Fibroblast of lung (primary cell): ENCODE data around the gene GJB5.

Source experiments
- EZH2 ChIP-seq: IDR thresholded peaks from 2 replicates; pipeline ENCODE4 v1.5.1; 2012; ENCODE audit warnings: low read length, control low read depth, mild to moderate bottlenecking; ENCODE audit errors: missing control alignments
- TF ChIP-seq, protein P1 (sequence below), 2 donors: IDR thresholded peaks in 1 of 2; conservative IDR thresholded peaks in 1 of 2; 1 replicate in 1 of 2; 2 replicates in 1 of 2; pipeline ENCODE4 v1.5.1; 2011 to 2012; ENCODE audit warnings: low read length in 2 of 2, control low read depth in 1 of 2, inconsistent platforms in 1 of 2, low read depth in 1 of 2, mild to moderate bottlenecking in 1 of 2

DNA sequence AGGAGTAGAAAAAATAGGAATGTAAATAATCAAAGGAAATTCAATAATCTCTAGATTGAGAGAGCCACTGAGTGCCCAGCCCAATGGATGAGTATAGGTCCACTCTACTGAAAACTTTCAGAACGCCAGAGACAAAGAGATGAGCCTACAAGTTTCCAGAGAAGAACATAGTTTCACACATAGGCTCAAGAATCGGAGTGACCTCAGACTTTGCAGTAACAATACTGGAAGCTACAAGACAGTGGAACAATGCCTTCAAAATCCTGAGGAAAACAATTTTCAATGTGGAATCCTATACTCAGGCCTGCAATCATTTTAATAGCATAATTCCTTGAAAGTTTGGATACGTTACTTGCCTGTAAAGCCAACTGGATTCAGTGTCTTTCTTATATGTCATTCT, 48.9 kb downstream of the GJB5 start:
- TF ChIP-seq, protein P1, sequence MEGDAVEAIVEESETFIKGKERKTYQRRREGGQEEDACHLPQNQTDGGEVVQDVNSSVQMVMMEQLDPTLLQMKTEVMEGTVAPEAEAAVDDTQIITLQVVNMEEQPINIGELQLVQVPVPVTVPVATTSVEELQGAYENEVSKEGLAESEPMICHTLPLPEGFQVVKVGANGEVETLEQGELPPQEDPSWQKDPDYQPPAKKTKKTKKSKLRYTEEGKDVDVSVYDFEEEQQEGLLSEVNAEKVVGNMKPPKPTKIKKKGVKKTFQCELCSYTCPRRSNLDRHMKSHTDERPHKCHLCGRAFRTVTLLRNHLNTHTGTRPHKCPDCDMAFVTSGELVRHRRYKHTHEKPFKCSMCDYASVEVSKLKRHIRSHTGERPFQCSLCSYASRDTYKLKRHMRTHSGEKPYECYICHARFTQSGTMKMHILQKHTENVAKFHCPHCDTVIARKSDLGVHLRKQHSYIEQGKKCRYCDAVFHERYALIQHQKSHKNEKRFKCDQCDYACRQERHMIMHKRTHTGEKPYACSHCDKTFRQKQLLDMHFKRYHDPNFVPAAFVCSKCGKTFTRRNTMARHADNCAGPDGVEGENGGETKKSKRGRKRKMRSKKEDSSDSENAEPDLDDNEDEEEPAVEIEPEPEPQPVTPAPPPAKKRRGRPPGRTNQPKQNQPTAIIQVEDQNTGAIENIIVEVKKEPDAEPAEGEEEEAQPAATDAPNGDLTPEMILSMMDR (conservative IDR thresholded peaks at IDR 0.05 in 1 of 2, IDR thresholded peaks at IDR 0.05 in 1 of 2; ENCODE audit: low read depth in 1 of 2, low read length in 2 of 2): no peak
- TF ChIP-seq EZH2: no peak
